ENCODE results near the gene SLC32A1. TPM values are rescaled to one million over a fixed set of nuclear protein-coding genes. Genes with fewer than 3 reads are reported as not detected.

The SLC32A1 gene
- total RNA-seq, 1 experiment from 2014 or later, result 0.09 TPM

DNA sequence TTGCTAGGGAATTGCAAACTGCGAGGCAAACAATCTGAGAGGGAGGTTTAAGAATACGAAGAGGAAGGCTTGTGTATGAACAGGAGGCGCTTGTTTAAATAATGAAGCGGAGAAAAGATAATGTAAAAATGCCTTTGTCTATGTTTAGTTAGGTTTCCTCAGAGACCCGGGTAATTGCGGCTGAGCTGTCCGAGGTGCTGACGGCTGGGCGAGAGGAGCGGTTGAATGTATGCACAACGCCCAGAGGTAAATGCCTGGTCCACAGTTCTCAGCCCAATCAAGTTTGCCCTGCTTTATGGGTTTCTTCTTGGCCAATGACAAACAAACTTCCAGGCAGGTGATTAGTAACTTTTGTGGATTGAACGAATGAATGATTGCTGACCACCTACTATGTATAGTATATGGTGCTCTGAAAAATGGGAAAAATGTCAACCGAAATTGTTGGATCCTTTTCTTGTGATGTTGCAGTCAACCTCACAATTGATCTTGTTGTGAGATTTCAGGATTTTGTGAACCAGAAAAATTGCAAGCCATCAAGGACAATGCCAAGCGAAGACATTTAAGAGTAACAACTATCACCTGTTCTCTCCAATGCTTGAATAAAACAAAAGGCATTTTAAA is 38.3 kb upstream of the SLC32A1 start (continued):
- TF ChIP-seq, protein P1, sequence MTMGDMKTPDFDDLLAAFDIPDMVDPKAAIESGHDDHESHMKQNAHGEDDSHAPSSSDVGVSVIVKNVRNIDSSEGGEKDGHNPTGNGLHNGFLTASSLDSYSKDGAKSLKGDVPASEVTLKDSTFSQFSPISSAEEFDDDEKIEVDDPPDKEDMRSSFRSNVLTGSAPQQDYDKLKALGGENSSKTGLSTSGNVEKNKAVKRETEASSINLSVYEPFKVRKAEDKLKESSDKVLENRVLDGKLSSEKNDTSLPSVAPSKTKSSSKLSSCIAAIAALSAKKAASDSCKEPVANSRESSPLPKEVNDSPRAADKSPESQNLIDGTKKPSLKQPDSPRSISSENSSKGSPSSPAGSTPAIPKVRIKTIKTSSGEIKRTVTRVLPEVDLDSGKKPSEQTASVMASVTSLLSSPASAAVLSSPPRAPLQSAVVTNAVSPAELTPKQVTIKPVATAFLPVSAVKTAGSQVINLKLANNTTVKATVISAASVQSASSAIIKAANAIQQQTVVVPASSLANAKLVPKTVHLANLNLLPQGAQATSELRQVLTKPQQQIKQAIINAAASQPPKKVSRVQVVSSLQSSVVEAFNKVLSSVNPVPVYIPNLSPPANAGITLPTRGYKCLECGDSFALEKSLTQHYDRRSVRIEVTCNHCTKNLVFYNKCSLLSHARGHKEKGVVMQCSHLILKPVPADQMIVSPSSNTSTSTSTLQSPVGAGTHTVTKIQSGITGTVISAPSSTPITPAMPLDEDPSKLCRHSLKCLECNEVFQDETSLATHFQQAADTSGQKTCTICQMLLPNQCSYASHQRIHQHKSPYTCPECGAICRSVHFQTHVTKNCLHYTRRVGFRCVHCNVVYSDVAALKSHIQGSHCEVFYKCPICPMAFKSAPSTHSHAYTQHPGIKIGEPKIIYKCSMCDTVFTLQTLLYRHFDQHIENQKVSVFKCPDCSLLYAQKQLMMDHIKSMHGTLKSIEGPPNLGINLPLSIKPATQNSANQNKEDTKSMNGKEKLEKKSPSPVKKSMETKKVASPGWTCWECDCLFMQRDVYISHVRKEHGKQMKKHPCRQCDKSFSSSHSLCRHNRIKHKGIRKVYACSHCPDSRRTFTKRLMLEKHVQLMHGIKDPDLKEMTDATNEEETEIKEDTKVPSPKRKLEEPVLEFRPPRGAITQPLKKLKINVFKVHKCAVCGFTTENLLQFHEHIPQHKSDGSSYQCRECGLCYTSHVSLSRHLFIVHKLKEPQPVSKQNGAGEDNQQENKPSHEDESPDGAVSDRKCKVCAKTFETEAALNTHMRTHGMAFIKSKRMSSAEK (CRISPR knock-in tag; IDR thresholded peaks at IDR 0.05; ENCODE audit: borderline replicate concordance), result no peak
- no peak for TF ChIP-seq GTF2I (CRISPR knock-in tag; conservative IDR thresholded peaks at IDR 0.05)
- no peak for TF ChIP-seq RORB (CRISPR knock-in tag; IDR thresholded peaks at IDR 0.05)
- TF ChIP-seq FOXJ3 (CRISPR knock-in tag; IDR thresholded peaks at IDR 0.05; ENCODE audit: borderline replicate concordance), result no peak
- TF ChIP-seq, protein P2, sequence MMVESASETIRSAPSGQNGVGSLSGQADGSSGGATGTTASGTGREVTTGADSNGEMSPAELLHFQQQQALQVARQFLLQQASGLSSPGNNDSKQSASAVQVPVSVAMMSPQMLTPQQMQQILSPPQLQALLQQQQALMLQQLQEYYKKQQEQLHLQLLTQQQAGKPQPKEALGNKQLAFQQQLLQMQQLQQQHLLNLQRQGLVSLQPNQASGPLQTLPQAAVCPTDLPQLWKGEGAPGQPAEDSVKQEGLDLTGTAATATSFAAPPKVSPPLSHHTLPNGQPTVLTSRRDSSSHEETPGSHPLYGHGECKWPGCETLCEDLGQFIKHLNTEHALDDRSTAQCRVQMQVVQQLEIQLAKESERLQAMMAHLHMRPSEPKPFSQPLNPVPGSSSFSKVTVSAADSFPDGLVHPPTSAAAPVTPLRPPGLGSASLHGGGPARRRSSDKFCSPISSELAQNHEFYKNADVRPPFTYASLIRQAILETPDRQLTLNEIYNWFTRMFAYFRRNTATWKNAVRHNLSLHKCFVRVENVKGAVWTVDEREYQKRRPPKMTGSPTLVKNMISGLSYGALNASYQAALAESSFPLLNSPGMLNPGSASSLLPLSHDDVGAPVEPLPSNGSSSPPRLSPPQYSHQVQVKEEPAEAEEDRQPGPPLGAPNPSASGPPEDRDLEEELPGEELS (CRISPR knock-in tag; IDR thresholded peaks at IDR 0.05), result peak; percentile 70; the same call in 1 of the 2 replicates
- TF ChIP-seq TEAD1 (CRISPR knock-in tag; IDR thresholded peaks at IDR 0.05), result peak; percentile 71; the same call in 1 of the 2 replicates
- TF ChIP-seq, protein P3, sequence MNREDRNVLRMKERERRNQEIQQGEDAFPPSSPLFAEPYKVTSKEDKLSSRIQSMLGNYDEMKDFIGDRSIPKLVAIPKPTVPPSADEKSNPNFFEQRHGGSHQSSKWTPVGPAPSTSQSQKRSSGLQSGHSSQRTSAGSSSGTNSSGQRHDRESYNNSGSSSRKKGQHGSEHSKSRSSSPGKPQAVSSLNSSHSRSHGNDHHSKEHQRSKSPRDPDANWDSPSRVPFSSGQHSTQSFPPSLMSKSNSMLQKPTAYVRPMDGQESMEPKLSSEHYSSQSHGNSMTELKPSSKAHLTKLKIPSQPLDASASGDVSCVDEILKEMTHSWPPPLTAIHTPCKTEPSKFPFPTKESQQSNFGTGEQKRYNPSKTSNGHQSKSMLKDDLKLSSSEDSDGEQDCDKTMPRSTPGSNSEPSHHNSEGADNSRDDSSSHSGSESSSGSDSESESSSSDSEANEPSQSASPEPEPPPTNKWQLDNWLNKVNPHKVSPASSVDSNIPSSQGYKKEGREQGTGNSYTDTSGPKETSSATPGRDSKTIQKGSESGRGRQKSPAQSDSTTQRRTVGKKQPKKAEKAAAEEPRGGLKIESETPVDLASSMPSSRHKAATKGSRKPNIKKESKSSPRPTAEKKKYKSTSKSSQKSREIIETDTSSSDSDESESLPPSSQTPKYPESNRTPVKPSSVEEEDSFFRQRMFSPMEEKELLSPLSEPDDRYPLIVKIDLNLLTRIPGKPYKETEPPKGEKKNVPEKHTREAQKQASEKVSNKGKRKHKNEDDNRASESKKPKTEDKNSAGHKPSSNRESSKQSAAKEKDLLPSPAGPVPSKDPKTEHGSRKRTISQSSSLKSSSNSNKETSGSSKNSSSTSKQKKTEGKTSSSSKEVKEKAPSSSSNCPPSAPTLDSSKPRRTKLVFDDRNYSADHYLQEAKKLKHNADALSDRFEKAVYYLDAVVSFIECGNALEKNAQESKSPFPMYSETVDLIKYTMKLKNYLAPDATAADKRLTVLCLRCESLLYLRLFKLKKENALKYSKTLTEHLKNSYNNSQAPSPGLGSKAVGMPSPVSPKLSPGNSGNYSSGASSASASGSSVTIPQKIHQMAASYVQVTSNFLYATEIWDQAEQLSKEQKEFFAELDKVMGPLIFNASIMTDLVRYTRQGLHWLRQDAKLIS (CRISPR knock-in tag; IDR thresholded peaks at IDR 0.05; ENCODE audit: borderline replicate concordance), result no peak
- no peak for TF ChIP-seq ZNF396 (CRISPR knock-in tag; IDR thresholded peaks at IDR 0.05; ENCODE audit: borderline replicate concordance)
- TF ChIP-seq, protein P4, sequence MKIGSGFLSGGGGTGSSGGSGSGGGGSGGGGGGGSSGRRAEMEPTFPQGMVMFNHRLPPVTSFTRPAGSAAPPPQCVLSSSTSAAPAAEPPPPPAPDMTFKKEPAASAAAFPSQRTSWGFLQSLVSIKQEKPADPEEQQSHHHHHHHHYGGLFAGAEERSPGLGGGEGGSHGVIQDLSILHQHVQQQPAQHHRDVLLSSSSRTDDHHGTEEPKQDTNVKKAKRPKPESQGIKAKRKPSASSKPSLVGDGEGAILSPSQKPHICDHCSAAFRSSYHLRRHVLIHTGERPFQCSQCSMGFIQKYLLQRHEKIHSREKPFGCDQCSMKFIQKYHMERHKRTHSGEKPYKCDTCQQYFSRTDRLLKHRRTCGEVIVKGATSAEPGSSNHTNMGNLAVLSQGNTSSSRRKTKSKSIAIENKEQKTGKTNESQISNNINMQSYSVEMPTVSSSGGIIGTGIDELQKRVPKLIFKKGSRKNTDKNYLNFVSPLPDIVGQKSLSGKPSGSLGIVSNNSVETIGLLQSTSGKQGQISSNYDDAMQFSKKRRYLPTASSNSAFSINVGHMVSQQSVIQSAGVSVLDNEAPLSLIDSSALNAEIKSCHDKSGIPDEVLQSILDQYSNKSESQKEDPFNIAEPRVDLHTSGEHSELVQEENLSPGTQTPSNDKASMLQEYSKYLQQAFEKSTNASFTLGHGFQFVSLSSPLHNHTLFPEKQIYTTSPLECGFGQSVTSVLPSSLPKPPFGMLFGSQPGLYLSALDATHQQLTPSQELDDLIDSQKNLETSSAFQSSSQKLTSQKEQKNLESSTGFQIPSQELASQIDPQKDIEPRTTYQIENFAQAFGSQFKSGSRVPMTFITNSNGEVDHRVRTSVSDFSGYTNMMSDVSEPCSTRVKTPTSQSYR (CRISPR knock-in tag; IDR thresholded peaks at IDR 0.05), result 0 out of 2 replicates have a peak, but pooled peaks have one; percentile 18
- TF ChIP-seq, protein P5, sequence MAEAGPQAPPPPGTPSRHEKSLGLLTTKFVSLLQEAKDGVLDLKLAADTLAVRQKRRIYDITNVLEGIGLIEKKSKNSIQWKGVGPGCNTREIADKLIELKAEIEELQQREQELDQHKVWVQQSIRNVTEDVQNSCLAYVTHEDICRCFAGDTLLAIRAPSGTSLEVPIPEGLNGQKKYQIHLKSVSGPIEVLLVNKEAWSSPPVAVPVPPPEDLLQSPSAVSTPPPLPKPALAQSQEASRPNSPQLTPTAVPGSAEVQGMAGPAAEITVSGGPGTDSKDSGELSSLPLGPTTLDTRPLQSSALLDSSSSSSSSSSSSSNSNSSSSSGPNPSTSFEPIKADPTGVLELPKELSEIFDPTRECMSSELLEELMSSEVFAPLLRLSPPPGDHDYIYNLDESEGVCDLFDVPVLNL (CRISPR knock-in tag; IDR thresholded peaks at IDR 0.05; ENCODE audit: borderline replicate concordance, low read depth), result no peak
- TF ChIP-seq, protein P6, sequence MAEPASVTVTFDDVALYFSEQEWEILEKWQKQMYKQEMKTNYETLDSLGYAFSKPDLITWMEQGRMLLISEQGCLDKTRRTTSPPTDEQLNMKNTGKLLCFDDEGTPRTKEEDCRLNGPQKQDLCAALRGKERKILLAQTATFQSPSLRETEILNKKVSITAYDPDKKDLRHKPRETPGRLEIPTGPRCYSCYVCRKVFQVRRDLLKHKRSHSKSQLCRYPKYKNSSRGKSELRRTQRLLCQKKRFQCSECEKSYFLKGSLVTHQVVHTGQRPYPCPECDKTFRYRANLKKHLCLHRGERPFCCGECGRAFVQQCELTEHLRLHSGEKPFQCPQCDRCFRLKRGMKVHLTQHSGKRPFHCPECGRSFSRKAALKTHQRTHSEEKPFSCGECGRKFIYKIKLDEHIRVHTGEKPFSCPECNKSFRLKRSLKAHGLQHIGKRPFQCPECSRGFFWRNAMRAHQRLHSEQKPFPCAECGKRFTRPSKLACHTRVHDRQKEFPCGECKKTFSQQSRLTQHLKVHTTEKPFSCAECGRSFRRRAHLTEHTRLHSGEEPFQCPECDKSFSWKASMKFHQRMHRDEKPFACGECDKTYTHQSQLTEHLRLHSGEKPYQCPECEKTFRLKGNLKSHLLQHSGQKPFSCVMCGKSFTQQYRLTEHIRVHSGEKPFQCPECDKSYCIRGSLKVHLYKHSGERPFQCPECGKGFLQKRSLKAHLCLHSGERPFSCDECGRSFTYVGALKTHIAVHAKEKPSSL (CRISPR knock-in tag; conservative IDR thresholded peaks at IDR 0.05), result no peak
- no peak for TF ChIP-seq HMGA2 (CRISPR knock-in tag; IDR thresholded peaks at IDR 0.05)
- TF ChIP-seq ETV6 (CRISPR knock-in tag; IDR thresholded peaks at IDR 0.05), result peak; percentile 89; the same call in 1 of the 2 replicates
- TF ChIP-seq, protein P7, sequence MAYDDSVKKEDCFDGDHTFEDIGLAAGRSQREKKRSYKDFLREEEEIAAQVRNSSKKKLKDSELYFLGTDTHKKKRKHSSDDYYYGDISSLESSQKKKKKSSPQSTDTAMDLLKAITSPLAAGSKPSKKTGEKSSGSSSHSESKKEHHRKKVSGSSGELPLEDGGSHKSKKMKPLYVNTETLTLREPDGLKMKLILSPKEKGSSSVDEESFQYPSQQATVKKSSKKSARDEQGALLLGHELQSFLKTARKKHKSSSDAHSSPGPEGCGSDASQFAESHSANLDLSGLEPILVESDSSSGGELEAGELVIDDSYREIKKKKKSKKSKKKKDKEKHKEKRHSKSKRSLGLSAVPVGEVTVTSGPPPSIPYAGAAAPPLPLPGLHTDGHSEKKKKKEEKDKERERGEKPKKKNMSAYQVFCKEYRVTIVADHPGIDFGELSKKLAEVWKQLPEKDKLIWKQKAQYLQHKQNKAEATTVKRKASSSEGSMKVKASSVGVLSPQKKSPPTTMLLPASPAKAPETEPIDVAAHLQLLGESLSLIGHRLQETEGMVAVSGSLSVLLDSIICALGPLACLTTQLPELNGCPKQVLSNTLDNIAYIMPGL (CRISPR knock-in tag; IDR thresholded peaks at IDR 0.05), result no peak
- TF ChIP-seq ZNF138 (CRISPR knock-in tag; conservative IDR thresholded peaks at IDR 0.05), result no peak
- no peak for TF ChIP-seq ZBTB21 (CRISPR knock-in tag; IDR thresholded peaks at IDR 0.05; ENCODE audit: borderline replicate concordance)
- no peak for TF ChIP-seq ZNF121 (CRISPR knock-in tag; IDR thresholded peaks at IDR 0.05)
- TF ChIP-seq TEAD4 (CRISPR knock-in tag; IDR thresholded peaks at IDR 0.05), result peak; percentile 82
- TF ChIP-seq NR1H2 (CRISPR knock-in tag; IDR thresholded peaks at IDR 0.05), result no peak
- TF ChIP-seq TCF7 (CRISPR knock-in tag; IDR thresholded peaks at IDR 0.05; ENCODE audit: low read depth), result no peak

All from WTC11 (cell line).